ENCODE measurements around the gene CETP. TPM values are rescaled to one million over a fixed set of nuclear protein-coding genes. Genes with fewer than 3 reads are reported as not detected.

CETP gene
- total RNA-seq, 1 donor from 2014 or later = not detected

GRCh38 chr16:56994311-56994710 is 32.6 kb downstream of the CETP start:
- no peak for DNase-seq (ENCODE audit: low read depth)

GRCh38 chr16:56995136-56995805 is 33.5 kb downstream of the CETP start:
- no peak overlapping the region for H3K27ac ChIP-seq (ENCODE audit: low read depth, low read length)
- H3K4me3 ChIP-seq (ENCODE audit: insufficient read depth, low read depth, low read length) = no peak overlapping the region
- no peak for TF ChIP-seq CTCF (IDR thresholded peaks at IDR 0.05; ENCODE audit: insufficient read depth, low read depth, low read length)
- no peak for TF ChIP-seq EZH2 (IDR thresholded peaks at IDR 0.05; ENCODE audit: insufficient read depth, low read length)
- no peak for FAIRE-seq
- Mint-ChIP-seq H3K27me3 (ENCODE audit: low read depth, unreplicated experiment) (no peaks in the 10 kb centered on the region), H3K4me3 (ENCODE audit: unreplicated experiment) (no peak overlapping the region), H3K36me3 (ENCODE audit: low read depth, unreplicated experiment) (peaks cover 8% of the 10 kb centered on the region), H3K9me3 (ENCODE audit: unreplicated experiment) (peaks cover 3% of the 10 kb centered on the region), H3K27ac (ENCODE audit: unreplicated experiment) (no peak overlapping the region), H3K4me1 (ENCODE audit: low read depth, unreplicated experiment) (peaks cover 15% of the 10 kb centered on the region)
- H3K9me3 ChIP-seq (ENCODE audit: insufficient read depth, low read depth, low read length) = no peaks in the 10 kb centered on the region
- peaks cover 19% of the 10 kb centered on the region for H3K4me1 ChIP-seq (ENCODE audit: insufficient read depth, low read length)
- H4K20me1 ChIP-seq (ENCODE audit: insufficient read depth, low read length) = no peaks in the 10 kb centered on the region
- no peaks in the 10 kb centered on the region for H3K36me3 ChIP-seq (ENCODE audit: insufficient read depth, low read length)
- no peak for DNase-seq (ENCODE audit: low read depth)
- H3K9ac ChIP-seq (ENCODE audit: low read length) = no peak overlapping the region
- no peak overlapping the region for H2AFZ ChIP-seq (ENCODE audit: low read depth, low read length)
- peaks cover 55% of the 10 kb centered on the region for H3K79me2 ChIP-seq (ENCODE audit: insufficient read depth, low read length)
- no peak overlapping the region for H3K4me2 ChIP-seq (ENCODE audit: low read length)
- H3K27me3 ChIP-seq (ENCODE audit: insufficient read depth, low read length) = no peaks in the 10 kb centered on the region

More at GRCh38 chr16:56994311-56994710, 32.6 kb downstream of the CETP start:
- Mint-ChIP-seq H3K9me3 (ENCODE audit: unreplicated experiment) (peaks cover 3% of the 10 kb centered on the region), H3K27ac (ENCODE audit: unreplicated experiment) (no peak overlapping the region), H3K27me3 (ENCODE audit: low read depth, unreplicated experiment) (no peaks in the 10 kb centered on the region), H3K36me3 (ENCODE audit: low read depth, unreplicated experiment) (peaks cover 8% of the 10 kb centered on the region), H3K4me3 (ENCODE audit: unreplicated experiment) (no peak overlapping the region), H3K4me1 (ENCODE audit: low read depth, unreplicated experiment) (peaks cover 16% of the 10 kb centered on the region)
- peaks cover 18% of the 10 kb centered on the region for H3K4me1 ChIP-seq (ENCODE audit: insufficient read depth, low read length)
- no peak for TF ChIP-seq CTCF (IDR thresholded peaks at IDR 0.05; ENCODE audit: insufficient read depth, low read depth, low read length)
- no peak for TF ChIP-seq EZH2 (IDR thresholded peaks at IDR 0.05; ENCODE audit: insufficient read depth, low read length)
- no peak overlapping the region for H3K4me2 ChIP-seq (ENCODE audit: low read length)
- no peaks in the 10 kb centered on the region for H3K9me3 ChIP-seq (ENCODE audit: insufficient read depth, low read depth, low read length)
- H3K27me3 ChIP-seq (ENCODE audit: insufficient read depth, low read length) = no peaks in the 10 kb centered on the region
- no peak overlapping the region for H3K27ac ChIP-seq (ENCODE audit: low read depth, low read length)
- H2AFZ ChIP-seq (ENCODE audit: low read depth, low read length) = no peak overlapping the region
- H3K4me3 ChIP-seq (ENCODE audit: insufficient read depth, low read depth, low read length) = no peak overlapping the region
- no peak overlapping the region for H3K9ac ChIP-seq (ENCODE audit: low read length)
- FAIRE-seq = no peak
- H3K36me3 ChIP-seq (ENCODE audit: insufficient read depth, low read length) = no peaks in the 10 kb centered on the region
- no peaks in the 10 kb centered on the region for H4K20me1 ChIP-seq (ENCODE audit: insufficient read depth, low read length)
- peaks cover 57% of the 10 kb centered on the region for H3K79me2 ChIP-seq (ENCODE audit: insufficient read depth, low read length)

- no peak overlapping the region for H3K4me3 ChIP-seq (ENCODE audit: insufficient read depth, low read depth, low read length)
- no peak overlapping the region for H3K27ac ChIP-seq (ENCODE audit: low read depth, low read length)
- TF ChIP-seq CTCF (IDR thresholded peaks at IDR 0.05; ENCODE audit: insufficient read depth, low read depth, low read length) (no peak), EZH2 (IDR thresholded peaks at IDR 0.05; ENCODE audit: insufficient read depth, low read length) (no peak)
- Mint-ChIP-seq H3K4me3 (ENCODE audit: unreplicated experiment) (no peak overlapping the region), H3K4me1 (ENCODE audit: low read depth, unreplicated experiment) (peaks cover 8% of the 10 kb centered on the region), H3K27me3 (ENCODE audit: low read depth, unreplicated experiment) (no peaks in the 10 kb centered on the region), H3K9me3 (ENCODE audit: unreplicated experiment) (no peaks in the 10 kb centered on the region), H3K36me3 (ENCODE audit: low read depth, unreplicated experiment) (peaks cover 6% of the 10 kb centered on the region), H3K27ac (ENCODE audit: unreplicated experiment) (no peak overlapping the region)
- no peaks in the 10 kb centered on the region for H4K20me1 ChIP-seq (ENCODE audit: insufficient read depth, low read length)
- no peaks in the 10 kb centered on the region for H3K9me3 ChIP-seq (ENCODE audit: insufficient read depth, low read depth, low read length)
- H3K27me3 ChIP-seq (ENCODE audit: insufficient read depth, low read length) = no peaks in the 10 kb centered on the region
- peaks cover 46% of the 10 kb centered on the region for H3K79me2 ChIP-seq (ENCODE audit: insufficient read depth, low read length)
- peaks cover 19% of the 10 kb centered on the region for H3K4me1 ChIP-seq (ENCODE audit: insufficient read depth, low read length)
- no peak overlapping the region for H2AFZ ChIP-seq (ENCODE audit: low read depth, low read length)
- no peaks in the 10 kb centered on the region for H3K36me3 ChIP-seq (ENCODE audit: insufficient read depth, low read length)
- no peak overlapping the region for H3K4me2 ChIP-seq (ENCODE audit: low read length)
- H3K9ac ChIP-seq (ENCODE audit: low read length) = no peak overlapping the region
- FAIRE-seq (no peak), DNase-seq (ENCODE audit: low read depth) (no peak)
These were observed 35.5 kb downstream of the CETP start for GRCh38 chr16:56997264-56997663.

Data from astrocyte (in vitro differentiated cells and primary cell).